DMS79 (cell line): ENCODE results near the gene PLP2.
A peak's percentile ranks its signal among the peaks of the same experiment; 100 is the strongest.
"Not testable (repeated sequence)": the region's sequence is repeated elsewhere in the genome, so short reads cannot be mapped to it uniquely, and the experiment has no call there.

Source experiments
- DNase-seq: peaks from one replicate; lab custom pipeline; 2025; lab: John Stamatoyannopoulos, UW

The PLP2 gene

GRCh38 chrX:49171752-49172279, at the start of gene PLP2:
Gene PLP2 (plus strand): TSS chrX:49171898. CDS start chrX:49172001, 103 bp downstream.
- no peak for DNase-seq

- no peak for DNase-seq
Measured at GRCh38 chrX:49122499-49122898, 49.2 kb upstream of the PLP2 start.

GRCh38 chrX:49127742-49128258, 43.9 kb upstream of the PLP2 start:
- DNase-seq = not testable (repeated sequence)

GRCh38 chrX:49129427-49129826, 42.3 kb upstream of the PLP2 start:
- DNase-seq = no peak

- not testable (repeated sequence) for DNase-seq
Measured at GRCh38 chrX:49132275-49132674, 39.4 kb upstream of the PLP2 start.

GRCh38 chrX:49133759-49134158, 37.9 kb upstream of the PLP2 start:
- DNase-seq = no peak

GRCh38 chrX:49137492-49137891, 34.2 kb upstream of the PLP2 start:
- no peak for DNase-seq

GRCh38 chrX:49139713-49140112, 32.0 kb upstream of the PLP2 start:
- DNase-seq = no peak

- not testable (repeated sequence) for DNase-seq
Measured at GRCh38 chrX:49142264-49142663, 29.4 kb upstream of the PLP2 start.

- DNase-seq = not testable (repeated sequence)
Measured at GRCh38 chrX:49143154-49143553, 28.5 kb upstream of the PLP2 start.

- no peak for DNase-seq
Measured at GRCh38 chrX:49147282-49147681, 24.4 kb upstream of the PLP2 start.

- DNase-seq = no peak
Measured at GRCh38 chrX:49147936-49148335, 23.8 kb upstream of the PLP2 start.

GRCh38 chrX:49148390-49149100, 23.2 kb upstream of the PLP2 start:
- DNase-seq = not testable (repeated sequence)

- DNase-seq = not testable (repeated sequence)
Measured at GRCh38 chrX:49149291-49149690, 22.4 kb upstream of the PLP2 start.

GRCh38 chrX:49153467-49153866, 18.2 kb upstream of the PLP2 start:
- no peak for DNase-seq

- DNase-seq = peak; percentile 70
Measured at GRCh38 chrX:49155243-49155899, 16.3 kb upstream of the PLP2 start.

GRCh38 chrX:49155900-49156837, 15.5 kb upstream of the PLP2 start:
- peak; percentile 77 for DNase-seq

- no peak for DNase-seq
Measured at GRCh38 chrX:49157194-49157593, 14.5 kb upstream of the PLP2 start.

- DNase-seq = no peak
Measured at GRCh38 chrX:49160908-49161307, 10.8 kb upstream of the PLP2 start.

GRCh38 chrX:49161632-49162031, 10.1 kb upstream of the PLP2 start:
- no peak for DNase-seq

- DNase-seq = no peak
Measured at GRCh38 chrX:49162620-49163019, 9.1 kb upstream of the PLP2 start, which contains the start of gene MAGIX. Gene MAGIX (plus strand): TSS chrX:49162758. CDS start chrX:49162890, 132 bp downstream.
